Liver (tissue), 9 donors: Measurements from ENCODE around the gene CD68. TPM values are rescaled to one million over a fixed set of nuclear protein-coding genes. Genes with fewer than 3 reads are reported as not detected.

ENCODE experiments used
- DNase-seq: peaks from one replicate; pipeline ENCODE4 v3.0.0-alpha.2; 2017; ENCODE audit warnings: low spot score
- H3K27ac ChIP-seq, 2 donors: one replicate each; pipeline ENCODE4 v1.7.0; 2013; ENCODE audit warnings: inconsistent platforms in 2 of 2, low read length in 2 of 2, control low read depth in 1 of 2, low read depth in 1 of 2, mild to moderate bottlenecking in 1 of 2
- H3K27me3 ChIP-seq, 4 donors: one replicate each; pipeline versions ENCODE4 v1.6.1 to v1.7.0; 2013; ENCODE audit warnings: low read length in 3 of 4, inconsistent platforms in 1 of 4, mild to moderate bottlenecking in 1 of 4, moderate library complexity in 1 of 4; ENCODE audit not compliant: control insufficient read depth in 4 of 4, insufficient read depth in 4 of 4
- H3K36me3 ChIP-seq, 4 donors: one replicate each; pipeline versions ENCODE4 v1.6.1 to v1.7.0; 2013; ENCODE audit warnings: low read length in 3 of 4, mild to moderate bottlenecking in 3 of 4, low read depth in 1 of 4, moderate library complexity in 1 of 4; ENCODE audit not compliant: control insufficient read depth in 4 of 4, insufficient read depth in 3 of 4
- H3K4me1 ChIP-seq, 4 donors: one replicate each; pipeline versions ENCODE4 v1.6.1 to v1.7.0; 2013; ENCODE audit warnings: low read length in 3 of 4, mild to moderate bottlenecking in 3 of 4, moderate library complexity in 1 of 4; ENCODE audit not compliant: control insufficient read depth in 4 of 4, insufficient read depth in 4 of 4
- H3K4me3 ChIP-seq, 3 donors: one replicate each; pipeline versions ENCODE4 v1.6.1 to v1.7.0; 2013; ENCODE audit warnings: low read length in 3 of 3, control low read depth in 1 of 3, low read depth in 1 of 3, mild to moderate bottlenecking in 1 of 3
- H3K9ac ChIP-seq, 2 donors: one replicate each; pipeline ENCODE4 v1.7.0; 2013; ENCODE audit warnings: low read length in 2 of 2, mild to moderate bottlenecking in 2 of 2, moderate library complexity in 2 of 2, control low read depth in 1 of 2, low read depth in 1 of 2
- H3K9me3 ChIP-seq, 4 donors: one replicate each; pipeline versions ENCODE4 v1.6.1 to v1.7.0; 2013; ENCODE audit warnings: low read length in 3 of 4; ENCODE audit not compliant: control insufficient read depth in 4 of 4
- ATF3 ChIP-seq: IDR thresholded peaks from 2 replicates; pipeline ENCODE4 v1.6.1; 2016; ENCODE audit warnings: antibody characterized with exemption
- EGR1 ChIP-seq, 2 donors: IDR thresholded peaks; 2 replicates each; pipeline ENCODE4 v1.6.1; 2016 to 2018; ENCODE audit warnings: antibody characterized with exemption in 2 of 2, low read depth in 2 of 2
- GABPA ChIP-seq, 2 donors: IDR thresholded peaks in 1 of 2; conservative IDR thresholded peaks in 1 of 2; 2 replicates each; pipeline ENCODE4 v1.6.1; 2016; ENCODE audit warnings: antibody characterized with exemption in 2 of 2, mild to moderate bottlenecking in 1 of 2, moderate library complexity in 1 of 2
- HNF4A ChIP-seq, 2 donors: conservative IDR thresholded peaks; 2 replicates each; pipeline ENCODE4 v1.6.1; 2016; ENCODE audit warnings: antibody characterized with exemption in 2 of 2, mild to moderate bottlenecking in 2 of 2
- JUND ChIP-seq, 2 donors: IDR thresholded peaks; 2 replicates each; pipeline ENCODE4 v1.6.1; 2016; ENCODE audit warnings: antibody characterized with exemption in 2 of 2
- MAX ChIP-seq: IDR thresholded peaks from 2 replicates; pipeline ENCODE4 v1.6.1; 2016; ENCODE audit warnings: antibody characterized with exemption
- NR2F2 ChIP-seq: IDR thresholded peaks from 2 replicates; pipeline ENCODE4 v1.6.1; 2016; ENCODE audit warnings: antibody characterized with exemption
- REST ChIP-seq: IDR thresholded peaks from 2 replicates; pipeline ENCODE4 v1.6.1; 2016; ENCODE audit warnings: antibody characterized with exemption, mild to moderate bottlenecking
- SP1 ChIP-seq: IDR thresholded peaks from 2 replicates; pipeline ENCODE4 v1.6.1; 2018; ENCODE audit warnings: antibody characterized with exemption, mild to moderate bottlenecking
- TAF1 ChIP-seq: conservative IDR thresholded peaks from 2 replicates; pipeline ENCODE4 v1.6.1; 2016; ENCODE audit warnings: antibody characterized with exemption, mild to moderate bottlenecking
- YY1 ChIP-seq: IDR thresholded peaks from 2 replicates; pipeline ENCODE4 v1.6.1; 2016; ENCODE audit warnings: antibody characterized with exemption, mild to moderate bottlenecking
- ZBTB33 ChIP-seq: IDR thresholded peaks from 2 replicates; pipeline ENCODE4 v1.6.1; 2016; ENCODE audit warnings: antibody characterized with exemption
- WGBS: extraction: QIAGEN DNeasy Blood & Tissue Kit; methylation state at CpG from one replicate; pipeline ENCODE4 v1.1.7; 2013; 5-methylcytosine and 5-hydroxymethylcytosine counted together
- polyA plus RNA-seq, 2 donors: library from polyadenylated mRNA; stranded (reverse) in 1 of 2; unstranded in 1 of 2; fragments of 200-250 nt in 1 of 2; fragments of >200 nt in 1 of 2; fragmentation: Nextera tagmentation in 1 of 2; extraction: Ambion mirVana in 1 of 2; gene quantifications; one replicate each; pipeline versions ENCODE4 v1.2.1 to v1.2.3, GENCODE V29; 2013 to 2015
- total RNA-seq, 2 donors: library from RNA; depleted of rRNA; stranded (reverse); fragments of >200 nt; gene quantifications; one replicate each; pipeline ENCODE4 v1.2.3, GENCODE V29; 2014
- donor health status: healthy.
- donor health status: healthy.
- donor health status: healthy.
- donor health status: healthy.
- donor health status: healthy.

Gene CD68
- total and polyA plus RNA-seq, 4 donors = 14.2 to 88.6 (median 33.1) TPM

- TF ChIP-seq REST (no peak), JUND (IDR thresholded peaks at IDR 0.05) (no peak), MAX (no peak)
Measured at GRCh38 chr17:7579834-7580603, 581 bp downstream of the CD68 start (continued).

- Histone ChIP-seq H3K27ac (peak overlapping the region; percentile 82 to 96), H3K4me1 (peaks cover 18 to 70% (median 44%) of the 10 kb centered on the region in 4 donors), H3K9me3 (no peaks in the 10 kb centered on the region), H3K27me3 (no peaks in the 10 kb centered on the region), H3K36me3 (peaks cover 15 to 25% (median 23%) of the 10 kb centered on the region in 4 donors), H3K9ac (no peak overlapping the region), H3K4me3 (peak overlapping the region in 2 of 3 donors; percentile 25 to 36)
- no peak for TF ChIP-seq ATF3
- WGBS = 90% methylated on average over 23 of the region's 23 CpGs
- no peak for DNase-seq
Measured at GRCh38 chr17:7580604-7581575, 1.5 kb downstream of the CD68 start.

GRCh38 chr17:7582396-7583252 is 3.2 kb downstream of the CD68 start:
- H3K9me3 ChIP-seq = no peaks in the 10 kb centered on the region
- H3K36me3 ChIP-seq = peaks cover 10 to 13% (median 10%) of the 10 kb centered on the region in 4 donors
- no peak for TF ChIP-seq GABPA (IDR thresholded peaks at IDR 0.05 in 1 of 2, conservative IDR thresholded peaks at IDR 0.05 in 1 of 2)
- no peak for TF ChIP-seq MAX
- no peak for TF ChIP-seq SP1
- TF ChIP-seq NR2F2 = no peak
- TF ChIP-seq YY1 = no peak
- no peak for TF ChIP-seq ATF3
- TF ChIP-seq JUND (IDR thresholded peaks at IDR 0.05) = no peak
- no peak for TF ChIP-seq HNF4A (conservative IDR thresholded peaks at IDR 0.05)
- no peak for TF ChIP-seq TAF1
- TF ChIP-seq EGR1 (IDR thresholded peaks at IDR 0.05; ENCODE audit: low read depth in 2 of 2) = no peak
- no peak for TF ChIP-seq ZBTB33
- no peak for TF ChIP-seq REST
- H3K9ac ChIP-seq = no peak overlapping the region
- H3K27me3 ChIP-seq = no peaks in the 10 kb centered on the region
- DNase-seq = no peak
- peaks cover 15 to 56% (median 38%) of the 10 kb centered on the region in 4 donors for H3K4me1 ChIP-seq
- peak overlapping the region; percentile 40 to 84 (median 78) for H3K4me3 ChIP-seq
- H3K27ac ChIP-seq = peak overlapping the region; percentile 94 to 95
- 87% methylated on average over 36 of the region's 36 CpGs for WGBS
